Stimulated activated CD4-positive, alpha-beta T cell treated with anti-CD3 and anti-CD28 coated beads, TNF-alpha, amount 100 ng/mL, for 48 hours (primary cell): ENCODE data around the gene RHEB.

Experiments
- DNase-seq, 3 donors: peaks; one replicate each; pipeline ENCODE4 v3.0.0-alpha.2; 2020; ENCODE audit warnings: low read depth in 3 of 3

RHEB gene

DNA sequence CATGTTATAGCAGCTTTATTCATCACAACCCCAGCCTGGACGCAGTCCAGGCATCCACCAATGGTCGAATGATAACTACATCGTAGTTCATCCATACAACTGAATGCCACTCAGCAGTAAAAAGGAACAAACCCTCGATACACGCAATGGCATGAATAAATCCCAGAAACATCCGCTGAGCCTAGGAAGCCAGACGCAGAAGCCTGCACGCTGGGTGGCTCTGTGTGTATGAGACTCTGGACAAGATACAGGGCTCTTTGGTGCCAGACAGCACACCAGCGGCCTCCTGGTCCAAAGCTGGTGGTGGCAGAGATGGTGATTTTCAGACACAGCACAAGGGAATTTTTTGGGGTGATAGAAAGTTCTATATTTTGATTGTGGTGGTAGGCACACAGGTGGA is 69.7 kb downstream of the RHEB start:
- DNase-seq: no peak

DNA sequence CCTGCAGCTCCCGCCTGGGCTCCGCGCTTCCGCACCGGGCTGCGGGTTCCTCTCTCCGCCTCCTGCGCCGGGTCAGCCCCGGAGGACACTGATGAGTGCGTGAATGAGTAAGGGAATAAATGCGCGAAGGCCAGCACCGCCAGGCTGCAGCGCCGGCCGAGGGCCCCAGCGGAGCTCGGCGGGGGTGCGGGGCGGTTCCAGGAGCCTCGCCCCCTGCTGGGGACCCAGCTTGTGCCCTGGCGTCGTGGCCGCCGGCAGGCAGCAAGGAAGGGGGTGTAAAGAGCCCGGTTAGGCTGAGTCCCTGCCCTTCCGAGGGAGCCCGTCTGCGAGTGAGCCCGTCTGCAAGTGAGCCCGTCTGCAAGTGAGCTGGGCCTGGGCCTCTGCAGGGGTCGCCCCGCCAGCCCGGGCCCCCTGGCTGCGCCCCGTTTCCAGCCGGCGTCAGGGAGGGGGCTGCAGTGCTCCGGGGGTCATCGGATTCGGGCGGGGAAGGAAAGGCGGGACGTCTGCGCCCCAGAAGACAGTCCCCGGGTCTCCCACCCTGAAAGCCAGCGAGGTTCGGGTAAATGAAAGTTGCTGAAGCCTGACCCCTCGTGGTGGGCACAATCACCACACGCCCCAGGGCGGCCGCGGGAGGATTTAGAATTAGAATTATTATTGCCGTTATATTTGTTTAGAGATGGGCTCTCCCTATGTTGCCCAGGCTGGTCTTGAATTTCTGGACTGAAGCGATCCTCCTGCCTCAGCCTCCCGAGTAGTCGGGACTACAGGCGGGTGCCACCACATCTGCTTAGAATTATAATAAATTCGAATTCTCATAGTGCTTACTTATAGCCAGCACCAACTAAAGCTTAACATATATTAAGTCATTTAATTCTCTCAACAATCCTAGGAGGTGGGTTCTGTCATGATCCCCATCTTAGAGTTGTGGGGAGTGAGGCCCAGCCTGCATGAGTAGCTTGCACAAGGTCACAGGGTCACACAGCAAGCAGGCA is 71.1 kb downstream of the RHEB start:
- peak; percentile 46 to 77 (median 57) for DNase-seq

DNA sequence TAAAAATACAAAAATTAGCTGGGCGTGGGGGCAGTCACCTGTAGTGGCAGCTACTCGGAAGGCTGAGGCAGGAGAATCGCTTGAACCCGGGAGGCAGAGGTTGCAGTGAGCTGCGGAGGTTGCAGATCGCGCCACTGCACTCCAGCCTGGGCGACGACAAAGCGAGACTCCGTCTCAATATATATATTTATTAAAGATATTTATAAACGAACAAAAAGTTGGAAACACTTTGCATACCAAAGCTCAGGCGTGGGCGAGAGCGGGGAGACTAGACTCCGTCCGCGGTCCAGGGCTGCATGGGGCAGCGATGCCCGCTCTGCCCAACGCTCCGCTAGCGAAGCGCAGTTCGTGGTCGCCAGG is 71.8 kb downstream of the RHEB start:
- DNase-seq: no peak

DNA sequence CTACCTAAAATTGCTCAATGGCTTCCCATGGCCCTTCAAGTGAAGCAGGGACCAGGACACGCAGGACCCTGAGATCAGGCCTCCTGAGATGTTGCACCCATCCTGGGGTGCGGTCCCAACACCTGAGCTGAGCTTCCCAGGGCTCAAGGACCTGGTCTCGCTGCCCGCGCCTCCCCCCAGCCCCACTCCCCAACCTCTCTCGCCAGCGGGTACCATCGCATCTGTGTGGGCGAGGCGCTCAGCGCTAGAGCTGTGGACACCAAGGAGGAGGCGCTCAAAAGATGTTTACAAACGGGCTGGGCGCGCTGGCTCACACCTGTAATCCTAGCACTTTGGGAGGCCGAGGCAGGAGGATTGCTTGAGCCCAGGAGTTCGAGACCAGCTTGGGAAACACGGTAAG is 72.4 kb downstream of the RHEB start:
- no peak for DNase-seq

DNA sequence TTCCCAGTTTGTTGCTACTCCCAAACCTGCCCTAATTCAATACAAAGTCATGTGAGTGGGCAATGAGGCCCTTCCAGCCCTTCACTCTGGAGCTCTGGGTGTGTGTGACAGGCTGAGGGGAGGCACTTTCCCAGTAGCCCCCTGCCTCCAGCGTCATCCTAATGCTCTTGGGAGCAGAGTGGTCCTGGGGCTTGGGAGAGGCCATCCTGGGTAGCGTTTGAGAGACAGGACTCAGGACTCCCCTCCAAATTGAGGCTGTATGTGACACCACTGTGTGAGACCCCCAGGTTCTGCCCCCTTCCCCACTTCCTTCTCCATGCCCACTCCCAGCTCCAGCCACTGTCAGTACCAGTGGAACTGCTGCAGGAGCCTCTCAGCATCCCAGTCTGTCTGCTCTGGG is 73.3 kb downstream of the RHEB start:
- DNase-seq: no peak

DNA sequence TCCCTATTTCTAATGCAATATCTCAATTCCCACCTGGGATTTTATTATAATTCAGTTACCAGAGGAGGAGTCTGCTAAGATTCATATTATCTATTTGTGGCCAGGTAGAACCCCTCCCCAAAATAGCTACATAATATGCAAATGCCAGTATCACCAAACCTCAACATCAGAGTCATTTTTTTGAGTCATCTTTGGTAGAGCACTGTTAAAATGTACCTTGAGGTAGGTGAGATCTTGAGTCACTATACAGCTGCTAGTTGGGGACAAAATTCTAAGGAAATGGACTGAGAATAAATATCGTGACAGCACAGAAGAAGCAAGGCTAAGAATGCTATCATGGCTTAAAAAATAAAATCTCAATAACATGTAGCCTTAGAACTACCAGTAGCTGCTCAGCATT is 75.1 kb downstream of the RHEB start:
- no peak for DNase-seq

DNA sequence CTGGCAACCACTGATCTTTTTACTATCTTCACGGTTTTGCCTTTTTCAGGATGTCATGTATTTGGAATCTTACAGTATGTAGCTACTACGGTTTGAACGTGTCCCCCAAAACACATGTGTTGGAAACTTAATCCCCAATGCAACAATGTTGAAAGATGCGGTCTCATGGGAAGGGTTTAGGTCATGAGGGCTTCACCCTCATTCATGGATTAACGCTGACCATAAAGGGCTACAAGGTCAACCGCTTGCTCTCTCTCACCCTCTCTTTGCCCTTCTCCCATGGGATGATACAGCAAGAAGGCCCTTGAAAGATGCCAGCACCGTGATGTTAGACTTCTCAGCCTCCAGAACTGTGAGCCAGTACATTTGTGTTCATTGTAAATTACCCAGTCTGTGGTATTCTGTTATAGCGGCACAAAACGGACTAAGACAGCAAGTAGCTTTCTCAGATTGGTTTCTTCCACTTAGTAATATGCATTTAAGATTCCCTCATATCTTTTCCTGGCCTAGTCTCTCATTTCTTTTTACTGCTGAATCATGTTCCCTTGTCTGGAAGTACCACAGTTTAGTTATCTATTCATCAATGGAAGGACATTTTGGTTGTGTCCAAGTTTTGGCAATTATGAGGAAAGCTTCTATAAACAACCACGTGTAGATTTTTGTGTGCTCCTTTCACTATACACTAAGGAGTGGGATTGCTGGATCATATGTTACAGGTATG is 76.8 kb downstream of the RHEB start:
- no peak for DNase-seq

DNA sequence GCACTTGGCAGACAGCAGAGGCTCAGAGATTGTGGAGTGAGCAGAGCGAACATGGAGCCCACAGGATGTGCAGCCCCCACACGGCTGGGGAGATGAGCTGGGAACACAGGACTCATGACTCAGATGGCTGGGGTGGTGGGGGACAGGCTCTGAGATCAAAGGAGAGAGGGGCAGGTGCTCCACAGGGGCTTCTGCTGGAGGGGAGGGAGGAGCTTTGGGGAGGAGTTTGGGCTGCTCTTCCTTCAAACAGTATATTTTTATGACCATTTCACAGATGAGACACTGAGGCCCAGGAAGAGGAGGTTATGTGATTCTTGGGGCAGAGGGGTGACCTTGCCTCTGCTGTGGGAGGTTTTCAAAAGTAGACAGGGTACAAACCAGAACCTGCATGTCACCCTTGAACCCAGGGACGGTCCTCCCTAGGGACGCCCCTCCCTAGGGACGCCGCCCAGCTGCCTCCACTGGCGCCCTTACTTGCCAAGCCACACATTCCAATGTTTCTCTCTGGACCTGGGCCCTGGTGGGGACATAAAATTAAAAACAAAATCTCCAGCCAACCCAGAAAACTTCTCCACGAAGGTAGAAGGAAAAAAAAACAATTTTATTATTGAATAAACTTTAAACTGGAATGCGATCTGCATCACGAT is 78.8 kb downstream of the RHEB start:
- DNase-seq: no peak

DNA sequence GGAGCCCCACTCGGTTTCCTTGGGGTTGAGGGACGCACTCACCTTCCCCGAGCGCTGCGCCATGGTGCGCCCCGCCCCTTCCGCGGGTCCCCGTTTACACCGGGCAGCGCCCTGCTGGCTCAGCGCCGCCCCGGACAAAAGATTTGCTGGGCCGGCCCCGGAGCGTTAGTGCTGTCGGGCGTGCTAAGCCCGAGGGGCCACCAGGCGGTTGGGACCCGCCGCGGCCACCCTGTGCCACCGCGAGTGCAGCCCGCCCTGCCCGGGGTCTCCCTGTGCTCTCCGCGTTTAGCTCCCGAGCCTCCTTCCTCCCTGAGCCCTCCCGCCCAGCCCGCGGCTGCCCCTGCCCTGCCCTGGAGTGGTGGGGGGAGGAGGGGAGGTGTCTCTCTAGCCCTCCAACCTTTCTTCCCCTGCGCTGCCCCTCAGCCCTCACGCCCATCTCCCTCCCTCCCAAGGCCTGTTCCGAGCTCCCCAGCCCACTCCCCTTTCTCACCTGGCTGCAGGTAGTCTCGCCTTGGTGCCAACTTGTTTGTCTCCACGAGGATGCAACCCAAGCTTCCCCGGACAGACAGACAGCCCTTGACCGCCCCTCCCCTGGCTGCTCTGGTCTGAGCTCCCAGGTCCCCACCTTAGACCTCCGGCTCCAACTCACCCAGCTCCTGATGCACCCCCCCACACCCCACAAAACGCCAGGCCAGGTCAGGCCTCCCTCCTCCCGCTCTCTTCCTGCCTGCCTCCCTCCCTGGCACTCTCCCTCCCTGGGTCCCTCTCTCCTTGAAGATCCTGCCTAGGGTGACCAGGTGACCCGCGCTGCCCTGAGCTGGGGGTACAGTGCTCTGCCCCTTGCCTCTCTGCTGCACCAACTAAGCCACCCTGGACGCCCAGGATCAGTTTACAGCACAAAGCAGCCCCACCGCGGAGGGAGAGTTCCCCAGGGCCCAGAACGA is 79.6 kb downstream of the RHEB start, which contains the start of gene CRYGN:
TSS of gene CRYGN (minus strand) at position 287 of the 944 bp plus-strand sequence. CDS start at position 63, 224 bp downstream.
- DNase-seq: no peak

DNA sequence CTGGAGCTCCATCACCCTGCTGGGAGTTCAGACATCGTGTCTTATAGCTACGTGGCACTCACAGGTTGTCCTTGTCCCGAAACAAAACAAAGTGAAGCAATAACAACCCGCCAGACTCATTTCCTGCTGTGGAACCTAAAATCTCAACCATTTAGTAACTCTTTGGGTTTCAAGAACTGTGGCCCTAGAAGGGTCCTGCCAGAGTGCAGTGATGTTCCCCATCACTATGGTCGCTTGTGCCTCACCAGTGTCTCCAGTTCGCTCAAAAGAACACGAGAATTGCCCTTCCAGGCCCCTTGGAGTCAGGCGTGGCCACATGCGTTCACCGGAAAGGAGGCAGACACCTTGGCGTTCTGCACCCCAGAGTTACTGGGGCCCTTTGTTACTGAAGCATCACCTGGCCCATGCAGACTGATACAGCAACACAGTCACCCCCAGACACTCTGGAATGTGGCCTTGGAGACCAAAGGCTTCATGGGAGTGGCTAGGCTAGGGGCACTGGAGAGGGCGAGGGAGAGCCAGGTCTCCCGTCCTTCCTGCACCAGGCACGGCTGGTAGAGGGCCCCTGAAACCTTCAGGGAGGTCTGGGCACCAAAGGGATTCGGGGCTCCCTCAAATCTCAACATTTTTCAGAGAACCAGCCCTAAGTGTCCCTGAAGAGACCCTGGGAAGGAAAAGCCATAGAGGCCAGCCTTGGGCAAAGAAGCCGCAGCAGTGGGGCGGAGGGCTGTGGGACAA is 80.7 kb downstream of the RHEB start:
- DNase-seq: no peak

DNA sequence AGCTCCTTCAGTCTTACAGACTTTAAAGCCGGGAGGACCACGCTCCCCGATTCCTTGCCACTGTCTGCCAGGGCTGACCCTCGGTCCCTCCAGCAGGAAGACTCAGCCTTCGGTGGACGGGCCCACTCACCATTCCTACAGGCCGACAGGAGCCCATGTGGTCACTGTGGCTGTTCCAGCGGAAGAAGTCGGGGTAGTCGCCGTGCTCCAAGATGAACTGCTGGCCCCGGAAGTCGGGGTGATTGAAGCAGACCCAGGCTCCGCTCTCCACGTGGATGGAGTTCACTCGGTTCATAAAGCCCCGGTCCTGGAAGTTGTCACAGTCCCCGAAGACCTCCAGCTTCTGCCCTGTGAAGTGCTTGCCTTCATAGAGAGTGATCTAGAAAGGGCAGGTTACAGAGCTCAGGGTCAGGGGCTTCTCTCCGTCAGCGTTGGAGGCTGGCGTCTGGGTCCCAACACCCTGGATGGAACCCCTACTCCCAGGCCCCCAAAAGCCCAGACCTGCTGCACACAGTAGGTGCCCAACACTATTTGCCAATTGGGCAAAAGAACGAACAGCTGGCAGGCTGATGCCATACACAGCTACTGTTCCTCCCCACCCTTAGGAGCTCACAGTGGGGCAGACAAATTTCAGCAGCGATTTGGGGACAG is 81.7 kb downstream of the RHEB start:
- DNase-seq: no peak

DNA sequence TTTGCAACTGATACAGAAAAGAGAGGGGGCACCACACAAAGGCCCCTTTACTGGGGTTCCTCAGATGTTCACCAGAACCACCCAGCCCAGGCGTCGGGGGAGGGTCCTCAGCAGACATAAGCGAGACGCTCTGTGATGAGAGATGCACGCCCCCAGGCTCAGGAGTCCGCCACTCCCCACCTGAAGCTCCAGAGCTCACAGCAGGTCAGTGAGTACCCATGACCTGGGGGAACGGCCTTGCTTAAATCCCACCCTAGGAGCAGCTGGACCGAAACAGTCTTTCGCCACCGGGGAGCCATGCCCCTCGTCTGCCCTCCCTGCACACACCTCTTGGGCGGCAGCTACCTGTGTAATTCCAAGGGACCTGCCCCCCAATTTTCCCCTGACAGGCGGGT is 82.5 kb downstream of the RHEB start:
- no peak for DNase-seq

DNA sequence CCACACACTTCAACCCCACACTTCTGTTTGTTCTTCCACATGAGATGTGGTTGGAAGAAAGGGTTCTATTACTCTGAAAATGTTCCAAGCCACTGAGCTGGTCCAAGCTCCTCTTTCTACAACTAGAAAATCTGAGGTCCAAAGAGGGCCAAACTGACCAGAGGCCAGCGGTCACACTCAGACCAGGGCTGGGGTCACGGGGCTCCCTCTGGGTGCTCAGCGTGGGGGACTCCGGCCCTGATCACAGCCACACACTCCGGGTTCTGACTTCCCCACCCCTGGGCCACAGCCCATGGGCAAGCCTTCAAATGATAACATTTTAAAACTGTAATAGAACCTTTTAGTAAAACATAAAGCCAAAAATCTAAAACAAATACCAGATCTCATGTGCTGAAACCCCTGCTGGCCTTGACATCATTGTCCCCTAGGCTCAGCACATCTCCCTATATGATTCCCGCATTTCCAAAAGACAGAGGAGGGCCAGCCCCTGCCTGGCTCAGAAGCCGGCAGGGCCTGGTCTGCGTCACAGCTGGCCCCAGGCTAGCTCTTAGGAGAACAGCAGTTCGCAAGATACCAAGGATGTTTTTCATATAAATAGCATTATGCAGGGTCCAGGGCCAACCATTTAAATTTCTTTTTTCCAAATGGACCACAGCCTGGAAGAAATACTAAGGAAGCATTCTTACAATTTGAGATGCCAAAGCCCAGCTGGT is 83.1 kb downstream of the RHEB start:
- DNase-seq: no peak

DNA sequence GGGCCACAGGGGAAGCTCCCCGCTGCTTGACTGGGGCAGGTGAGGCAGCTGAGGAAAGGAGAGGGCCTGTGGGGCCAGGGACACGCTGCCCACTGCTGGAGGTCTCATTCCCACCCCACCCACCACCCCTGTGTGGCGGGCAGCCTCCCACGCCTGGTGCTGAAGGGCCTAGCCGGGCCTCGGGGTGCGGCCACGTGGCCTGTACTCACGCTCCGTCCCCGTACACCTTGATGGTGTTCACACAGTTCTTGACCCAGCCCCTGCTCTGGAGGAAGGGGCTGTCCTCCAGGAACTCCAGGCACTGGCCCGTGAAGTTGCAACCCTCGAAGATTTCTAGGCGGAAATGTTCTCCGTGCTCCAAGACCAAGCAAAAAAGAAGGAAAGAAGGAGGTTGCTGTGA is 83.7 kb downstream of the RHEB start:
- no peak for DNase-seq

DNA sequence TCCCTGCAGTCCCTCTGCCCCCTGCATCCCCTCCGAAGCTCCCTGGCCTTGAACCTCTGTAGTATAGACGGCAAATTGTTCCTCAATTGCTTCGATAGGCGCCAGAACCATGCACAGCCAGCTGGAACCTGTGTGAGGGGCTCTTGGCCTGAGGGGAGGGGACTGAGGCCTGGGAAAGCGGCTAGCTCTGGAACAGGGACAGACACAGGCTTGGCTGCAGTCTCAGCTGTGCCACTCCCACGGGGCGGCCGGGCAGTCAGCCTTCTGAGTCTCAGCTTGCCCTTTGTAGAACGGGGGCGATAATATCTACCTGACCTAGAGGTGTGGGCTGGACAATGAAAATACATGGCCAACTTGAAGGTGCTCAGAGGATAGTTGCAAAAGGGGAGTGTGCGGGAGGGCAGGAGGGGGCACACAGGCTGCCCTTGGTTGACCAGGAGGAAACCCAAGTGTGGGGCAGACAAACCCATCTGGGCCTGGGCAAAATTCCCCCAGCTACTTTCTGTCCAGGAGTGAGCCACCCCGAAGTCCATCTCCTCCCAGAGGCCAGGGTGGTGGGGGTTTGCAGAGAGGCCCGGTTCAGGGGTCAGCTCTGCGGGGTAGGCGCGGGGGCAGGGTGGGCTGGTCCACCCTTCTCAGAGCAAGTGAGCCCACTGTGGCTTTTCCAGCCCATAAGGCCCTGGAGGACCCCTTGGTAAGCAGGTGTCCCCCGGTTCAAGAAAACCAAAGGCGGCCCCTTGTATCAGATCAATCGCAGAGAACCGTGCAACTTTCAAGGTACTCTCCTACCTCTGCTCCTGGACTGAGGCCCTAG is 84.4 kb downstream of the RHEB start:
- no peak for DNase-seq

DNA sequence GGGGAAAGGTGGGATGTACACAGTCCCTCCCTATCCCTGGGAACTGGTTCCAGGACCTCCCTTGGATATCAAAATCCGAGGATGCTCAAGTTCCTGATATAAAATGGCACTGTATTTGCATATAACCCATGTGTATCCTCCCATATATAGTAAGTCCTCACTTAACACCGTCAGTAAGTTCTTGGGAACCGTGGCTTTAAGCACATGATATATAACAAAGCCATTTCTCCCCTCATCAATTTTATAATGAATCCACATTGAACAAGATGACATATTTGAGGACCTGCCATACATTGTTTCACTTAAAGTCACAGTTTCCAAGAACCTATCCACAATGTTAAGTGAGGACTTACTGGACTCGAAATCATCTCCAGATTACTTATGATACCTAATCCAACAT is 85.1 kb downstream of the RHEB start:
- DNase-seq: no peak

DNA sequence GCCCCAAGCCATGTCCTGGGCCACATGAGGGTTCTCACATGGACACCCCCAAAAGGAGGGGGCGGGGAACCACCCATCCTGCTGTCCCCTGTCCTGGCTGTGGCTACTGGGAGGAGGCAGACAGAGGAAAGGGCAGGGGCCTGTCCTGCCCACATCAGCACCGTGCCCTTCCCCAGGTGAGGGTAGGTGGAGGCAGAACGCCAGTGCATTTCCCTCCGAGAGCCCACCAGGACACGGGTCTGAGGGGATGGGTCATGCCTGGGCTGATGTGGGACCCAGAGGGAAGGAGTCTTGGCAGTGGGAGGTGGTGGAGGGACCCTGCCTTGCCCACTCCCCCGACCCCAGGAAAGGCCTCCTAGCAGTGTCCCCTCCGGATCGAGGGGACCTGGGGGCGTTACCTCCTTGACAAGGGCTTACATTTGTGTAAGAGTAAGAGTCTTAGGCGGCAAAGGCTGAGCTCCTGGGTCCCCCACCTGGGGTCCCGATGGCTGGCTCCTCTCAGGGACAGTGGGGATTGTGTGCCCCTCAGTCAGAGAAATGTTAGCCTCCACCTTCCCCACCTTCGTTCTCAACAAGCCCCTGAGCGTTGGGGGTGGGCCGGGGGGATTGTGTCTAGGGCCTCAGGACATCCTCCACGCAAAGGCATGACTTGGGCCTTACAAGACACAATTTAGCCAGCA is 85.8 kb downstream of the RHEB start:
- DNase-seq: no peak
